ENCODE data around the gene AQP1.

DNA sequence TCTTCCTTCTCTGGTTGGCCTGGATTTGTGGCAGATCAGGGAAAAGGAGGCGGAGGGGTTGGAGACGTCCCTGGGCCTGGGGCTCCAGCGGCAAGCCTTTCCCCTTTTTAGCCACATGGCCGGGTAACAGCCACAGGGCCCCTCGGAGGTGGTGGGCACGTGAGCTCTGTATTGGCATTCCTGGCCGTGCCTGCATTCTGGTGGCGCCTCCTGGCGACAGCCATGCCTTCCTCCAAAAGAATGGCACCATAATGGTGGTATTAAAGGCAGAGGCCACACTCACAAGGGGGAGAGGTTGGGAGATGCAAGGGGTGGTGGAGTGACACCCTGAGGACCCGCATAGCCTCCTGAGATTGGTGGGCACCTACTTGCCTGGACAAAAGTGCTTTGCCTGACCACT, 3.0 kb upstream of the AQP1 start:
- no peak for TF ChIP-seq POLR2A (IDR thresholded peaks at IDR 0.05)
- TF ChIP-seq, protein P1, sequence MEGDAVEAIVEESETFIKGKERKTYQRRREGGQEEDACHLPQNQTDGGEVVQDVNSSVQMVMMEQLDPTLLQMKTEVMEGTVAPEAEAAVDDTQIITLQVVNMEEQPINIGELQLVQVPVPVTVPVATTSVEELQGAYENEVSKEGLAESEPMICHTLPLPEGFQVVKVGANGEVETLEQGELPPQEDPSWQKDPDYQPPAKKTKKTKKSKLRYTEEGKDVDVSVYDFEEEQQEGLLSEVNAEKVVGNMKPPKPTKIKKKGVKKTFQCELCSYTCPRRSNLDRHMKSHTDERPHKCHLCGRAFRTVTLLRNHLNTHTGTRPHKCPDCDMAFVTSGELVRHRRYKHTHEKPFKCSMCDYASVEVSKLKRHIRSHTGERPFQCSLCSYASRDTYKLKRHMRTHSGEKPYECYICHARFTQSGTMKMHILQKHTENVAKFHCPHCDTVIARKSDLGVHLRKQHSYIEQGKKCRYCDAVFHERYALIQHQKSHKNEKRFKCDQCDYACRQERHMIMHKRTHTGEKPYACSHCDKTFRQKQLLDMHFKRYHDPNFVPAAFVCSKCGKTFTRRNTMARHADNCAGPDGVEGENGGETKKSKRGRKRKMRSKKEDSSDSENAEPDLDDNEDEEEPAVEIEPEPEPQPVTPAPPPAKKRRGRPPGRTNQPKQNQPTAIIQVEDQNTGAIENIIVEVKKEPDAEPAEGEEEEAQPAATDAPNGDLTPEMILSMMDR (IDR thresholded peaks at IDR 0.05): no peak

Data from testis (tissue), 2 donors.